Gastrocnemius medialis (tissue), 4 donors: ENCODE data around the gene CFAP100. TPM values are rescaled to one million over a fixed set of nuclear protein-coding genes. Genes with fewer than 3 reads are reported as not detected.
A peak's percentile ranks its signal among the peaks of the same experiment; 100 is the strongest.

Source experiments
- ATAC-seq, 2 donors: fragments of 150-250 bp; one replicate each; pipeline ENCODE4 v1.9.1; 2016
- DNase-seq, 2 donors: peaks; one replicate each; pipeline ENCODE4 v3.0.0-alpha.2; 2019
- H3K27ac ChIP-seq, 4 donors: fragments of 200-600 bp; sonication (generic); 1 replicate in 1 of 4; 2 replicates in 3 of 4; pipeline ENCODE4 v1.5.1; 2016 to 2018; ENCODE audit warnings: mild to moderate bottlenecking in 2 of 4, moderate library complexity in 1 of 4
- H3K27me3 ChIP-seq, 3 donors: fragments of 200-600 bp; sonication (generic) in 2 of 3; 1 replicate in 1 of 3; 2 replicates in 2 of 3; pipeline versions ENCODE4 v1.5.1 to v1.6.0; 2016 to 2019; ENCODE audit warnings: mild to moderate bottlenecking in 1 of 3, moderate library complexity in 1 of 3
- H3K36me3 ChIP-seq, 2 donors: fragments of 200-600 bp; sonication (generic) in 1 of 2; one replicate each; pipeline ENCODE4 v1.5.1; 2017 to 2018
- H3K4me1 ChIP-seq, 2 donors: fragments of 200-600 bp; sonication (generic) in 1 of 2; one replicate each; pipeline ENCODE4 v1.5.1; 2016 to 2017; ENCODE audit warnings: mild to moderate bottlenecking in 2 of 2
- H3K4me3 ChIP-seq, 4 donors: fragments of 200-600 bp; sonication (generic) in 3 of 4; 1 replicate in 1 of 4; 2 replicates in 3 of 4; pipeline ENCODE4 v1.5.1; 2016 to 2019; ENCODE audit warnings: mild to moderate bottlenecking in 2 of 4
- H3K9me3 ChIP-seq, 3 donors: fragments of 200-600 bp; sonication (generic) in 2 of 3; 1 replicate in 1 of 3; 2 replicates in 2 of 3; pipeline ENCODE4 v1.5.1; 2016 to 2019
- POLR2A ChIP-seq, 2 donors: fragments of 450-650 bp; IDR thresholded peaks; one replicate each; pipeline ENCODE4 v1.6.1; 2017; ENCODE audit warnings: antibody characterized with exemption in 2 of 2, mild to moderate bottlenecking in 2 of 2, moderate library complexity in 2 of 2
- in situ Hi-C, 4 donors: fragments of 200-750 bp; cut with MboI; loops; one replicate each; pipeline versions ENCODE4 v1.15.0 to v1.8.0; 2017; ENCODE audit warnings: low sequenced_read_pairs in 4 of 4
- intact Hi-C: fragments of 100-400 bp; cut with DNase I; formaldehyde crosslinking; loops from one replicate; pipeline ENCODE4 v1.15.1; 2023; ENCODE audit warnings: low total_unique reads
- total RNA-seq, 4 donors: library from RNA; depleted of rRNA; stranded (reverse); fragments of >200 nt; gene quantifications; one replicate each; pipeline versions ENCODE4 v1.1.0 to v1.2.3, GENCODE V29; 2016
- TF ChIP-seq, protein P1 (sequence below), 5 experiments: fragments of 450-650 bp in 3 of 5; fragments of 200-600 bp in 2 of 5; sonication (generic) in 2 of 5; IDR thresholded peaks in 4 of 5; conservative IDR thresholded peaks in 1 of 5; 1 replicate in 4 of 5; 2 replicates in 1 of 5; pipeline ENCODE4 v1.5.1; 2016 to 2019; ENCODE audit warnings: antibody characterized with exemption in 5 of 5, mild to moderate bottlenecking in 3 of 5, moderate library complexity in 3 of 5

CFAP100 gene
- total RNA-seq, 4 donors from 2014 or later, result not detected

GRCh38 chr3:126482503-126483255, 88.0 kb downstream of the CFAP100 start:
- in situ Hi-C loops (no loop called here), intact Hi-C loops (no loop called here)
- peaks cover 23 to 43% of the 10 kb centered on the region in 2 donors for H3K4me1 ChIP-seq
- H3K36me3 ChIP-seq, result no peaks in the 10 kb centered on the region
- TF ChIP-seq POLR2A (IDR thresholded peaks at IDR 0.05), result no peak
- TF ChIP-seq, protein P1, sequence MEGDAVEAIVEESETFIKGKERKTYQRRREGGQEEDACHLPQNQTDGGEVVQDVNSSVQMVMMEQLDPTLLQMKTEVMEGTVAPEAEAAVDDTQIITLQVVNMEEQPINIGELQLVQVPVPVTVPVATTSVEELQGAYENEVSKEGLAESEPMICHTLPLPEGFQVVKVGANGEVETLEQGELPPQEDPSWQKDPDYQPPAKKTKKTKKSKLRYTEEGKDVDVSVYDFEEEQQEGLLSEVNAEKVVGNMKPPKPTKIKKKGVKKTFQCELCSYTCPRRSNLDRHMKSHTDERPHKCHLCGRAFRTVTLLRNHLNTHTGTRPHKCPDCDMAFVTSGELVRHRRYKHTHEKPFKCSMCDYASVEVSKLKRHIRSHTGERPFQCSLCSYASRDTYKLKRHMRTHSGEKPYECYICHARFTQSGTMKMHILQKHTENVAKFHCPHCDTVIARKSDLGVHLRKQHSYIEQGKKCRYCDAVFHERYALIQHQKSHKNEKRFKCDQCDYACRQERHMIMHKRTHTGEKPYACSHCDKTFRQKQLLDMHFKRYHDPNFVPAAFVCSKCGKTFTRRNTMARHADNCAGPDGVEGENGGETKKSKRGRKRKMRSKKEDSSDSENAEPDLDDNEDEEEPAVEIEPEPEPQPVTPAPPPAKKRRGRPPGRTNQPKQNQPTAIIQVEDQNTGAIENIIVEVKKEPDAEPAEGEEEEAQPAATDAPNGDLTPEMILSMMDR (IDR thresholded peaks at IDR 0.05 in 4 of 5, conservative IDR thresholded peaks at IDR 0.05 in 1 of 5), result no peak
- H3K4me3 ChIP-seq, result no peak overlapping the region
- H3K9me3 ChIP-seq, result no peaks in the 10 kb centered on the region
- no peak for DNase-seq
- H3K27me3 ChIP-seq, result no peaks in the 10 kb centered on the region
- ATAC-seq, result no peak
- no peak overlapping the region for H3K27ac ChIP-seq

DNA sequence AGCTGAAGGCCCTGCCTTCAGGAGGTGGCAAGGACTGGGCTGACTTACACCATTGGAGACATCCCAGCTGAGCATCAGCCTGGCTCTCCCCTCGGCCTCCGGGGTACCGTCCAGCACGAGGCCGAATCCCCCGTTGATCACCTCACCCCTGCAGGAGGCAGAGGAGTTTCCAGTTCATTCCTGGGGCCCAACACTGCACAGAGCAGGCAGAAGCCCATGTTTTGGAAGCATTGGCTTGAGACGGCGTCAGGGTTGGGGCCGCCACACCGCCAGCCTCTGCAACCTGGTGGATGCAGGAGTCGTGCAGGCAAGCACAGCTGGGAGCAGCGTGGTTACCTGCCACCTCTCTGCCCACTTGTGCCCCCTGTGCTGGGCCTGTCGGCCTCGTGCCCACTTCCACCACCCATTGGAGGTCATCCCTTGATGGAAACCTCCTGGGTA, 88.6 kb downstream of the CFAP100 start:
- TF ChIP-seq, protein P1 (IDR thresholded peaks at IDR 0.05 in 4 of 5, conservative IDR thresholded peaks at IDR 0.05 in 1 of 5), result no peak
- no peak for TF ChIP-seq POLR2A (IDR thresholded peaks at IDR 0.05)
- Histone ChIP-seq H3K4me3 (no peak overlapping the region), H3K27ac (no peak overlapping the region), H3K4me1 (peaks cover 23 to 43% of the 10 kb centered on the region in 2 donors), H3K27me3 (no peaks in the 10 kb centered on the region), H3K9me3 (no peaks in the 10 kb centered on the region), H3K36me3 (no peaks in the 10 kb centered on the region)
- in situ Hi-C loops (no loop called here), intact Hi-C loops (no loop called here)
- DNase-seq, result no peak
- no peak for ATAC-seq

DNA sequence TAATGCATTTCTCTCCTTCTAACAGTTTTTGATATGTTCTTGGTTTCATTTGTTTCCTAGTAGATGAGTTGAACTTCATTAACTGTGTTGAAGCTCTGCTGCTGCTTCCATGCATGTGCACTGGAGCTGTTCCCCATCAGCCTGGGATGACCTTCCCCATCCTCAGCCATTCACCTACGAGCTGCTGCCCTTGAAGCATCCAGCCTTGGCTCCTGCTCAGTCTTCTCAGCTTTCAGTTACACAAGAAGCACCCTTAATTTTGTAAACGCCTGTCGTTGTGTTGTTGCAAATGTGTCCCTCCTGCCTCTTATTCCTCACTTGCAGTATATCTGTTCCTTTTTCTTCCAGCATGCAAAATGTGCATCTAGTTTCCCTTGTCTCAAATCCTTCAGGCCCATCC, 89.4 kb downstream of the CFAP100 start:
- in situ Hi-C loops (no loop called here), intact Hi-C loops (no loop called here)
- peaks cover 23 to 43% of the 10 kb centered on the region in 2 donors for H3K4me1 ChIP-seq

DNA sequence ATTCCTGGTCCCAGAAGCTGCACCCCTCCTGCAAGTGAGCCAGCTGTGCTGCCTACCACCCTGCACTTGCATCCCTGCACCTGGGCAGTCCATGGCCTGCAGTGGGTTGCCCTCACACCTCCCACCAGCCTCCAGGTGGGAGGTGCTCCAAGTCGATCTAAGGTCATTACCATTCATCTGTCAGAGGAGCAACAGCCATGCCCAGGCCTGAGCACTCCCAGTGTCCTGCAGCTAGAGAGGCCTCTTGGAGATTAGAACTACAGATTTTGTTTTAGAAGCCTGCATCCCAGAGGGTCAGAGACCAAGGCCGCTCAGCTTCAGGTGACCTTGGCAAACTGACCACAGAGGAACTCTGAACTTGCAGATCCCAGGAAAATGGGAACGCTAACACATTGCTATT, 90.0 kb downstream of the CFAP100 start:
- Histone ChIP-seq H3K9me3 (no peaks in the 10 kb centered on the region), H3K27ac (peak overlapping the region; percentile 12 to 65 (median 54)), H3K4me1 (peaks cover 23 to 43% of the 10 kb centered on the region in 2 donors), H3K36me3 (no peaks in the 10 kb centered on the region), H3K27me3 (no peaks in the 10 kb centered on the region), H3K4me3 (no peak overlapping the region)
- in situ Hi-C loops, result no loop called here
- no peak for ATAC-seq
- intact Hi-C loops, result no loop called here
- no peak for DNase-seq
- TF ChIP-seq POLR2A (IDR thresholded peaks at IDR 0.05), result no peak
- TF ChIP-seq, protein P1 (IDR thresholded peaks at IDR 0.05 in 4 of 5, conservative IDR thresholded peaks at IDR 0.05 in 1 of 5), result no peak

More for the DNA sequence above, 89.4 kb downstream of the CFAP100 start:
- ATAC-seq, result peak; percentile 88 to 89
- H3K4me3 ChIP-seq, result no peak overlapping the region
- DNase-seq, result peak; percentile 68 to 69
- no peaks in the 10 kb centered on the region for H3K27me3 ChIP-seq
- no peaks in the 10 kb centered on the region for H3K36me3 ChIP-seq
- no peak for TF ChIP-seq POLR2A (IDR thresholded peaks at IDR 0.05)
- TF ChIP-seq, protein P1 (IDR thresholded peaks at IDR 0.05 in 4 of 5, conservative IDR thresholded peaks at IDR 0.05 in 1 of 5), result no peak
- no peaks in the 10 kb centered on the region for H3K9me3 ChIP-seq
- H3K27ac ChIP-seq, result peak overlapping the region; percentile 12 to 65 (median 54)
